Measurements from ENCODE around the gene ROBO4.

ROBO4 gene

GRCh38 chr11:124865902-124866851, 31.5 kb downstream of the ROBO4 start:
- Histone ChIP-seq H3K79me2 (ENCODE audit: control insufficient read depth, low read length) (no peaks in the 10 kb centered on the region), H3K36me3 (ENCODE audit: control insufficient read depth, low read length) (no peaks in the 10 kb centered on the region), H3K4me3 (ENCODE audit: low read length) (no peak overlapping the region), H3K9me3 (ENCODE audit: control insufficient read depth, insufficient read depth, low read length) (no peaks in the 10 kb centered on the region), H3F3A (ENCODE audit: control insufficient read depth, insufficient read depth) (no peaks in the 10 kb centered on the region), H3K27me3 (ENCODE audit: control insufficient read depth, low read length) (peaks cover 39% of the 10 kb centered on the region), H3K27ac (ENCODE audit: low read depth, low read length) (no peak overlapping the region), H3K4me2 (ENCODE audit: low read length) (no peak overlapping the region), H3K9me2 (replicated peaks; ENCODE audit: control insufficient read depth, low read length) (no peaks in the 10 kb centered on the region), H3K4me1 (ENCODE audit: control insufficient read depth, low read length) (no peaks in the 10 kb centered on the region), H4K20me1 (ENCODE audit: control insufficient read depth, insufficient read depth, low read depth, low read length) (no peaks in the 10 kb centered on the region)
- TF ChIP-seq EZH2phosphoT487 (IDR thresholded peaks at IDR 0.05; ENCODE audit: borderline replicate concordance, low read length) (no peak), CTCF (IDR thresholded peaks at IDR 0.05; ENCODE audit: low read depth, low read length, poor library complexity, severe bottlenecking) (peak; percentile 39)

GRCh38 chr11:124865181-124865901, 32.3 kb downstream of the ROBO4 start, which contains the start of gene ROBO3:
Gene ROBO3, plus strand, starts transcription at chr11:124865432. Its CDS starts 146 bp downstream, at chr11:124865578.
- no peaks in the 10 kb centered on the region for H3K9me2 ChIP-seq (replicated peaks; ENCODE audit: control insufficient read depth, low read length)
- no peaks in the 10 kb centered on the region for H3K4me1 ChIP-seq (ENCODE audit: control insufficient read depth, low read length)
- H3K27ac ChIP-seq (ENCODE audit: low read depth, low read length): no peak within 1 kb of the TSS
- H3K4me3 ChIP-seq (ENCODE audit: low read length): no peak within 1 kb of the TSS
- no peaks in the 10 kb centered on the region for H4K20me1 ChIP-seq (ENCODE audit: control insufficient read depth, insufficient read depth, low read depth, low read length)
- TF ChIP-seq EZH2phosphoT487 (IDR thresholded peaks at IDR 0.05; ENCODE audit: borderline replicate concordance, low read length): no peak
- TF ChIP-seq CTCF (IDR thresholded peaks at IDR 0.05; ENCODE audit: low read depth, low read length, poor library complexity, severe bottlenecking): no peak
- H3K79me2 ChIP-seq (ENCODE audit: control insufficient read depth, low read length): no peaks in the 10 kb centered on the region
- no peaks in the 10 kb centered on the region for H3K36me3 ChIP-seq (ENCODE audit: control insufficient read depth, low read length)
- no peaks in the 10 kb centered on the region for H3F3A ChIP-seq (ENCODE audit: control insufficient read depth, insufficient read depth)
- no peak within 1 kb of the TSS for H3K4me2 ChIP-seq (ENCODE audit: low read length)
- peaks cover 47% of the 10 kb centered on the region for H3K27me3 ChIP-seq (ENCODE audit: control insufficient read depth, low read length)
- H3K9me3 ChIP-seq (ENCODE audit: control insufficient read depth, insufficient read depth, low read length): no peaks in the 10 kb centered on the region

- Histone ChIP-seq H3F3A (ENCODE audit: control insufficient read depth, insufficient read depth) (no peaks in the 10 kb centered on the region), H3K4me1 (ENCODE audit: control insufficient read depth, low read length) (no peaks in the 10 kb centered on the region), H3K79me2 (ENCODE audit: control insufficient read depth, low read length) (no peaks in the 10 kb centered on the region), H3K4me3 (ENCODE audit: low read length) (no peak overlapping the region), H4K20me1 (ENCODE audit: control insufficient read depth, insufficient read depth, low read depth, low read length) (no peaks in the 10 kb centered on the region), H3K27me3 (ENCODE audit: control insufficient read depth, low read length) (peaks cover 47% of the 10 kb centered on the region), H3K4me2 (ENCODE audit: low read length) (no peak overlapping the region), H3K36me3 (ENCODE audit: control insufficient read depth, low read length) (no peaks in the 10 kb centered on the region), H3K9me2 (replicated peaks; ENCODE audit: control insufficient read depth, low read length) (no peaks in the 10 kb centered on the region), H3K9me3 (ENCODE audit: control insufficient read depth, insufficient read depth, low read length) (no peaks in the 10 kb centered on the region), H3K27ac (ENCODE audit: low read depth, low read length) (no peak overlapping the region)
- TF ChIP-seq CTCF (IDR thresholded peaks at IDR 0.05; ENCODE audit: low read depth, low read length, poor library complexity, severe bottlenecking): no peak
- TF ChIP-seq EZH2phosphoT487 (IDR thresholded peaks at IDR 0.05; ENCODE audit: borderline replicate concordance, low read length): no peak
Observed at GRCh38 chr11:124864892-124865180, 32.8 kb downstream of the ROBO4 start.
